Activated CD4-positive, alpha-beta T cell treated with anti-CD3 and anti-CD28 coated beads for 36 hours (primary cell): Measurements from ENCODE around the gene DUS3L. TPM values are rescaled to one million over a fixed set of nuclear protein-coding genes. Genes with fewer than 3 reads are reported as not detected.
"Not testable (repeated sequence)": the region's sequence is repeated elsewhere in the genome, so short reads cannot be mapped to it uniquely, and the experiment has no call there.

Experiments used
- ATAC-seq: fragments of 200-7000 bp; cut with Tn5 transposase; one replicate; pipeline ENCODE4 v1.10.0; 2021; ENCODE audit warnings: mild to moderate bottlenecking, moderate library complexity
- CTCF ChIA-PET: fragments of 350-600 bp; sonication (Branson Sonifier 250); formaldehyde crosslinking; loops from one replicate; lab custom pipeline; 2021; ENCODE audit warnings: antibody characterized with exemption; lab: Charles Lee
- POLR2A ChIA-PET: fragments of 350-600 bp; sonication (Branson Sonifier 250); formaldehyde crosslinking; loops from one replicate; lab custom pipeline; 2021; ENCODE audit warnings: antibody characterized with exemption, inconsistent platforms; lab: Charles Lee
- DNase-seq: peaks from one replicate; pipeline ENCODE4 v3.0.0-alpha.2; 2020
- H3K27ac Mint-ChIP-seq: one replicate; pipeline ENCODE4 v1.8.0; 2021; ENCODE audit warnings: mixed read lengths
- H3K27me3 Mint-ChIP-seq: one replicate; pipeline ENCODE4 v1.8.0; 2021; ENCODE audit warnings: mixed read lengths
- H3K36me3 Mint-ChIP-seq: one replicate; pipeline ENCODE4 v1.8.0; 2021; ENCODE audit warnings: low read depth, mixed read lengths
- H3K4me1 Mint-ChIP-seq: one replicate; pipeline ENCODE4 v1.8.0; 2021; ENCODE audit warnings: mixed read lengths
- H3K4me3 Mint-ChIP-seq: one replicate; pipeline ENCODE4 v1.8.0; 2021; ENCODE audit warnings: mild to moderate bottlenecking, moderate library complexity, mixed read lengths
- H3K9me3 Mint-ChIP-seq: one replicate; pipeline ENCODE4 v1.8.0; 2021; ENCODE audit warnings: low read depth, mixed read lengths
- intact Hi-C, 2 experiments: fragments of 100-400 bp; cut with DNase I in 1 of 2; cut with micrococcal nuclease in 1 of 2; formaldehyde crosslinking; loops; one replicate each; pipeline versions ENCODE4 v1.14.2 to v1.15.1; 2022 to 2024; cut with DNase I, micrococcal nuclease
- total RNA-seq, 2 experiments: library from RNA; stranded (reverse); gene quantifications; one replicate each; pipeline ENCODE4 v1.2.3, GENCODE V29; 2021

DUS3L gene
- total RNA-seq, 2 experiments from 2014 or later: 59.4 to 63.9 TPM

DNA sequence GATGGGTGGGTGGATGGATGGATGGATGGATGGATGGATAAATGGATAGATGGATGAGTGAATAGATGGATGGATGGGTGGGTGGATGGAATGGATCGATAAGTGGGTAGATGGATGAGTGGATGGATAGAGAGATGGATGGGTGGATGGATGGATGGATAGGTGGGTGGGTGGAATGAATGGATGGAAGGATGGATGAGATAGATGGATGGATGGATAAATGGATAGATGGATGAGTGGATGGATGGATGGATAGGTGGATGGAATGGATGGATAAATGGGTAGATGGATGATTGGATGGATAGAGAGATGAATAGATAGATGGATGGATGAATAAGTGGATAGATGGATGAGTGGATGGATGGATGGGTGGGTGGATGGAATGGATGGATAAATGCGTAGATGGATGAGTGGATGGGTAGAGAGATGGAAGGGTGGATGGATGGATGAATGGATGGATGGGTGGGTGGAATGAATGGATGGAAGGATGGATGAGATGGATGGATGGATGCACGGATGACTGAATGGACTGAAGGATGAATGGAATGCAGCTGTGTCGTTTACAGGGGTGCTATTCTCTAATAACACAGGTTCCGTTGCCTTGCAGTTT, 28.2 kb downstream of the DUS3L start:
- no peaks in the 10 kb centered on the region for H3K4me1 Mint-ChIP-seq
- H3K27ac Mint-ChIP-seq: no peak overlapping the region
- no peaks in the 10 kb centered on the region for H3K36me3 Mint-ChIP-seq
- DNase-seq (no peak), ATAC-seq (no peak)
- intact Hi-C loops: no loop called here
- H3K27me3 Mint-ChIP-seq: peaks cover 9% of the 10 kb centered on the region
- H3K9me3 Mint-ChIP-seq: peaks cover 5% of the 10 kb centered on the region
- POLR2A ChIA-PET: no interaction called here
- CTCF ChIA-PET: no interaction called here
- no peak overlapping the region for H3K4me3 Mint-ChIP-seq

DNA sequence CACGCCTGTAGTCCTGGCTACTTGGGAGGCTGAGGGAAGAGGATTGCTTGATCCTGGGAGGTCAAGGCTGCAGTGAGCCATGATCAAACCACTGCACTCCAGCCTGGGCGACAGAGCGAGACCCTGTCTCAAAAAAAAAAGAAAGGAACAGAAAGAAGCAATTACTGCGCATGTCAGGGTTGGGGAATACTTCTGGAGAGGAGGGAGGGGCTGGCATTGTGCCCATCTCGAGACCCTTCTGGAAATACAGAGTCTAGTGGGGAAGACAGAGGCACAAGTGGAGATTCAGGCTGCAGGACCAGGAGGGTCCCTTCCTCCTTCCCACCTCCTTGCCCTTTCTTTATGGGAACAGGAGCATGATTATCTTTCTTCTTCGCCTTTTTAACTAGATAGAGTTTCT, 37.2 kb downstream of the DUS3L start:
- Mint-ChIP-seq H3K27ac (no peak overlapping the region), H3K4me3 (no peak overlapping the region), H3K9me3 (no peaks in the 10 kb centered on the region), H3K36me3 (no peaks in the 10 kb centered on the region), H3K27me3 (peaks cover 6% of the 10 kb centered on the region), H3K4me1 (no peaks in the 10 kb centered on the region)
- POLR2A ChIA-PET: no interaction called here
- intact Hi-C loops: no loop called here
- no peak for DNase-seq
- CTCF ChIA-PET: interaction anchor here (0.5 kb wide), 1 partner anchor 270 kb away, joined by 3 read pairs; no protein-coding TSS in a partner anchor
- ATAC-seq: no peak

GRCh38 chr19:5751709-5752108, 39.3 kb downstream of the DUS3L start:
- DNase-seq: no peak
- intact Hi-C loops: no loop called here
- Mint-ChIP-seq H3K4me3 (no peak overlapping the region), H3K27me3 (peaks cover 2% of the 10 kb centered on the region), H3K4me1 (no peaks in the 10 kb centered on the region), H3K27ac (no peak overlapping the region), H3K9me3 (no peaks in the 10 kb centered on the region), H3K36me3 (no peaks in the 10 kb centered on the region)
- ChIA-PET CTCF (no interaction called here), POLR2A (no interaction called here)
- no peak for ATAC-seq

GRCh38 chr19:5749505-5749904, 41.5 kb downstream of the DUS3L start:
- no peak overlapping the region for H3K27ac Mint-ChIP-seq
- no peaks in the 10 kb centered on the region for H3K36me3 Mint-ChIP-seq
- DNase-seq (no peak), ATAC-seq (no peak)
- no peaks in the 10 kb centered on the region for H3K9me3 Mint-ChIP-seq
- no peaks in the 10 kb centered on the region for H3K4me1 Mint-ChIP-seq
- POLR2A ChIA-PET: interaction anchor here (0.6 kb wide), 1 partner anchor 129 kb away, joined by 6 read pairs; no protein-coding TSS in a partner anchor
- intact Hi-C loops: no loop called here
- CTCF ChIA-PET: no interaction called here
- no peak overlapping the region for H3K4me3 Mint-ChIP-seq
- peaks cover 2% of the 10 kb centered on the region for H3K27me3 Mint-ChIP-seq

GRCh38 chr19:5748920-5749319, 42.0 kb downstream of the DUS3L start:
- intact Hi-C loops, H3K4me1 Mint-ChIP-seq, DNase-seq, H3K9me3 Mint-ChIP-seq, POLR2A ChIA-PET, ATAC-seq, H3K4me3 Mint-ChIP-seq, H3K36me3 Mint-ChIP-seq, H3K27ac Mint-ChIP-seq, H3K27me3 Mint-ChIP-seq: not testable (repeated sequence)
- CTCF ChIA-PET: interaction anchor here (0.6 kb wide), 2 partner anchors 13 to 17 kb away, joined by 3 read pairs; no protein-coding TSS in a partner anchor

DNA sequence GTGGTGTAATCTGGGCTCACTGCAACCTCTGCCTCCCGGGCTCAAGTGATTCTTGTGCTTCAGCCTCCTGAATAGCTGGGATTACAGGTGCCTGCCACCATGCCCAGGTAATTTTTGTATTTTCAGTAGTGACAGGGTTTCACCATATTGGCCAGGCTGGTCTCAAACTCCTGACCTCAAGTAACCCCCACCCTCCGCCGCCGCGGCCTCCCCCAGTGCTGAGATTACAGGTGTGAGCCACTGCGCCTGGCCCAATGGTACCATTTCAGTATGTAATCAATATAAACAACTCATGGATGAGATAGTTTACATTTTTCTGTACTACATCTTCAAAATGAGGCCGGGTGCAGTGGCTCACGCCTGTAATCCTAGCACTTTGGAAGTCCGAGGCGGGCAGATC, 46.0 kb downstream of the DUS3L start:
- intact Hi-C loops, CTCF ChIA-PET, H3K27ac Mint-ChIP-seq, ATAC-seq, H3K27me3 Mint-ChIP-seq, H3K4me1 Mint-ChIP-seq, H3K4me3 Mint-ChIP-seq, DNase-seq, POLR2A ChIA-PET, H3K36me3 Mint-ChIP-seq, H3K9me3 Mint-ChIP-seq: not testable (repeated sequence)

- H3K27ac Mint-ChIP-seq: no peak overlapping the region
- CTCF ChIA-PET: interaction anchor here (0.7 kb wide), 1 partner anchor 158 kb away, joined by 3 read pairs; no protein-coding TSS in a partner anchor
- DNase-seq (no peak), ATAC-seq (no peak)
- no peaks in the 10 kb centered on the region for H3K4me1 Mint-ChIP-seq
- H3K27me3 Mint-ChIP-seq: peaks cover 2% of the 10 kb centered on the region
- H3K9me3 Mint-ChIP-seq: no peaks in the 10 kb centered on the region
- no peak overlapping the region for H3K4me3 Mint-ChIP-seq
- POLR2A ChIA-PET: no interaction called here
- no peaks in the 10 kb centered on the region for H3K36me3 Mint-ChIP-seq
- intact Hi-C loops: no loop called here
Observed at GRCh38 chr19:5743630-5744029, 47.3 kb downstream of the DUS3L start.

GRCh38 chr19:5742051-5742450, 48.9 kb downstream of the DUS3L start:
- ChIA-PET POLR2A (no interaction called here), CTCF (no interaction called here)
- Mint-ChIP-seq H3K9me3 (no peaks in the 10 kb centered on the region), H3K36me3 (no peaks in the 10 kb centered on the region), H3K4me1 (no peaks in the 10 kb centered on the region), H3K4me3 (no peak overlapping the region), H3K27me3 (peaks cover 2% of the 10 kb centered on the region), H3K27ac (no peak overlapping the region)
- intact Hi-C loops: no loop called here
- ATAC-seq: no peak
- no peak for DNase-seq

DNA sequence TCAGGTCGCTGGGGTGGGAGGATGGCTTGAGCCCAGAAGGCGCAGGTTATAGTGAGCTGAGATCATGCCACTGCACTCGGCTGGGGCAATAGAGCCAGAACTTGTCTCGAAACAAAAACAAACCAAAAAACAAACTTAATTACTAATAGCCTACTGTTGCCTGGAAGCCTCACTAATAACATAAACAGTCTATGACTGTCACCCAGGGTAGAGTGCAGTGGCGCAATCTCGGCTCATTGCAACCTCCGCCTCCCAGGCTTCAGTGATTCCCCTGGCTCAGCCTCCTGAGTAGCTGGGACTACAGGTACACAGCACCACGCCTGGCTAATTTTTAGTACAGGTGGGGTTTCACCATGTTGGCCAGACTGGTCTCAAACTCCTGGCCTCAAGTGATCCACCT, 52.5 kb downstream of the DUS3L start:
- POLR2A ChIA-PET: no interaction called here
- H3K27ac Mint-ChIP-seq: no peak overlapping the region
- H3K9me3 Mint-ChIP-seq: no peaks in the 10 kb centered on the region
- DNase-seq (no peak), ATAC-seq (no peak)
- CTCF ChIA-PET: no interaction called here
- H3K4me1 Mint-ChIP-seq: no peaks in the 10 kb centered on the region
- H3K27me3 Mint-ChIP-seq: peaks cover 2% of the 10 kb centered on the region
- intact Hi-C loops: no loop called here
- H3K4me3 Mint-ChIP-seq: no peak overlapping the region
- no peaks in the 10 kb centered on the region for H3K36me3 Mint-ChIP-seq

Other genes starting within 250 kb of the DUS3L start
- under 1 TPM; 0.23 to 0.27 TPM for gene TINCR, start 223.2 kb downstream of the DUS3L start, total RNA-seq
- gene SAFB2, start 168.4 kb downstream of the DUS3L start, total RNA-seq: 10 to 100 TPM; 65.0 to 78.6 TPM
- gene SAFB, start 168.1 kb downstream of the DUS3L start, total RNA-seq: 100 to 1,000 TPM; 100 to 118 TPM
- 10 to 100 TPM; 50.9 to 52.1 TPM for gene MICOS13, start 110.6 kb downstream of the DUS3L start, total RNA-seq
- 1 to 10 TPM; 2.0 to 3.2 TPM for gene HSD11B1L, start 110.1 kb downstream of the DUS3L start, total RNA-seq
- 1,000 to 10,000 TPM; 1,452 to 1,530 TPM for gene RPL36, start 100.9 kb downstream of the DUS3L start, total RNA-seq
- gene LONP1, start 71.0 kb downstream of the DUS3L start, total RNA-seq: 100 to 1,000 TPM; 287 to 315 TPM
- not detected for gene CATSPERD, start 70.5 kb downstream of the DUS3L start, total RNA-seq
- gene PRR22, start 6.4 kb downstream of the DUS3L start, total RNA-seq: 1 to 10 TPM; 5.3 to 5.4 TPM
- under 1 TPM; 0.21 to 0.32 TPM for gene NRTN, start 13.9 kb upstream of the DUS3L start, total RNA-seq
- gene FUT6, start 48.5 kb upstream of the DUS3L start, total RNA-seq: not detected
- not detected for gene FUT3, start 60.3 kb upstream of the DUS3L start, total RNA-seq
- under 1 TPM in 1 of 2 experiments, not detected in 1; 0.09 TPM for gene FUT5, start 79.4 kb upstream of the DUS3L start, total RNA-seq
- 100 to 1,000 TPM; 175 to 213 TPM for gene NDUFA11, start 112.6 kb upstream of the DUS3L start, total RNA-seq
- gene VMAC, start 113.7 kb upstream of the DUS3L start, total RNA-seq: 1 to 10 TPM; 2.3 to 2.8 TPM
- 1 to 10 TPM; 2.2 to 2.7 TPM for gene CAPS, start 123.1 kb upstream of the DUS3L start, total RNA-seq
- gene RANBP3, start 187.0 kb upstream of the DUS3L start, total RNA-seq: 100 to 1,000 TPM in 1 of 2 experiments, 10 to 100 TPM in 1; 85.5 to 103 TPM